OCI-LY1 (cell line): ENCODE data around the gene UPF2.

ENCODE experiments used
- CTCF ChIP-seq: fragments of 200-600 bp; sonication (generic), shearing (Covaris generic); IDR thresholded peaks from 2 replicates; pipeline ENCODE4 v1.5.1; 2017; ENCODE audit warnings: mild to moderate bottlenecking, antibody characterized with exemption, low read length, moderate library complexity, mixed read lengths
- EZH2 ChIP-seq: fragments of 200-600 bp; sonication (generic), shearing (Covaris generic); IDR thresholded peaks from 2 replicates; pipeline ENCODE4 v1.8.0; 2017; ENCODE audit warnings: borderline replicate concordance, mixed run types, mild to moderate bottlenecking, antibody characterized with exemption, low read length, moderate library complexity, mixed read lengths

DNA sequence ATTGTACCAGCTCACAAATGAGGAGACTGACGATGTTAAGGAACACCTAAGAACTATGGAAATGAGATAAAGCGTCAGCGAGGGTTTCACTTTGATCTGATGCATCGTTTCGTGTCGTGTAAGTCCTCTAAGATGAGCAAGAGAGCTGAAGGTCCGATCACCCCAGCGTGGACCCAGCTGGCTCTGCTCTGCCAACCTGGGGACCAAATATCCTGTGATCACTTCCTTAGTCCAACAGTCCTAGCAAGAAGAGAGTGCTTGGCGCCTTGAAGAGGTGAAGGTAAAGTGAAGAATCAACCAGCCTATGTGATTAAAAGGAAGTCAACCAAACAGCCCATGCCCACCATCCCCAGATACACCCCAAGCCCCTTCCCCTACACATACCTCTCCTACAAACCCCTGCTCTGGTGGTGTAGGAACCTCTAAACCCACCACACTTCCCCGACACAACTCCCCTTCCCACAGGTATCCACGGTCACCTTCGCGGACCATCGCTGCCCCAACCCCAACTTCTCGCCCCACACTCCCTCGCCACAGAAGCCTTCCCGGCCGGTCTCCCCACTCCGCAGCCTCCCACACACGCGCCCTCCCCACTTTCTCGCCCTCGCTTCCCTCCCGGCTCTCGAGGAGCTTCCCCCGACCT, 722 bp downstream of the UPF2 start:
- no peak for TF ChIP-seq EZH2
- no peak for TF ChIP-seq CTCF
